ENCODE results near the gene TBC1D24.

TBC1D24 gene

GRCh38 chr16:2497695-2498484, 23.0 kb downstream of the TBC1D24 start:
- no peaks in the 10 kb centered on the region for H3K9me3 ChIP-seq (replicated peaks; ENCODE audit: low read length)
- peaks cover 15% of the 10 kb centered on the region for H3K4me1 ChIP-seq (ENCODE audit: control insufficient read depth, insufficient read depth, low read length)
- peaks cover 15% of the 10 kb centered on the region for H3K36me3 ChIP-seq (ENCODE audit: insufficient read depth, low read length)
- H3K27me3 ChIP-seq (ENCODE audit: control insufficient read depth, insufficient read depth, low read length) = no peaks in the 10 kb centered on the region
- H3K4me2 ChIP-seq (ENCODE audit: low read length) = peak overlapping the region; percentile 18
- no peak overlapping the region for H3K4me3 ChIP-seq (ENCODE audit: low read length)
- H3K9ac ChIP-seq (ENCODE audit: low read depth, low read length) = no peak overlapping the region

GRCh38 chr16:2498531-2499253, 23.8 kb downstream of the TBC1D24 start:
- H3K4me2 ChIP-seq (ENCODE audit: low read length) = no peak overlapping the region
- no peak overlapping the region for H3K9ac ChIP-seq (ENCODE audit: low read depth, low read length)
- peaks cover 17% of the 10 kb centered on the region for H3K4me1 ChIP-seq (ENCODE audit: control insufficient read depth, insufficient read depth, low read length)
- no peak overlapping the region for H3K4me3 ChIP-seq (ENCODE audit: low read length)
- no peaks in the 10 kb centered on the region for H3K27me3 ChIP-seq (ENCODE audit: control insufficient read depth, insufficient read depth, low read length)
- no peaks in the 10 kb centered on the region for H3K9me3 ChIP-seq (replicated peaks; ENCODE audit: low read length)
- peaks cover 15% of the 10 kb centered on the region for H3K36me3 ChIP-seq (ENCODE audit: insufficient read depth, low read length)

DNA sequence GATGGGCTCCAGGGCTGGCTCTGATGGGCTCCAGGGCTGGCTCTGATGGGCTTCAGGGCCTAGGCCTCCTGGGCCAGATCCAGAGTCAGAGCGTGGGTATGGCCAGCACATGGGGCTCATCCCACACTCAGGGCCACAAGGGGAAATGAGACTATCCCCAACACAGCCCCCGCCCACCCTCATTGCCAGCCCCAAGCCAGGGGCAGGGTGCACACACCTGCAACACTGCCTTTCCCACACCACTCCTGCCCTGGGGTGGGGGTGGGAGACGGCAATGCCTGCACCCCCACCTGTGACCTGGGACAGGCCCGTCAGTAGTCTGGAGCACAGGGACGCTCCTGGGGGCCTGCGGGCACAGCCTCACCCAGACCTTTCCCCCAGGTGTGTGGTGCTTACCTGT, 24.5 kb downstream of the TBC1D24 start:
- Histone ChIP-seq H3K27me3 (ENCODE audit: control insufficient read depth, insufficient read depth, low read length) (no peaks in the 10 kb centered on the region), H3K4me3 (ENCODE audit: low read length) (no peak overlapping the region), H3K9ac (ENCODE audit: low read depth, low read length) (no peak overlapping the region), H3K4me1 (ENCODE audit: control insufficient read depth, insufficient read depth, low read length) (peaks cover 17% of the 10 kb centered on the region), H3K4me2 (ENCODE audit: low read length) (no peak overlapping the region), H3K36me3 (ENCODE audit: insufficient read depth, low read length) (peaks cover 15% of the 10 kb centered on the region), H3K9me3 (replicated peaks; ENCODE audit: low read length) (no peaks in the 10 kb centered on the region)

DNA sequence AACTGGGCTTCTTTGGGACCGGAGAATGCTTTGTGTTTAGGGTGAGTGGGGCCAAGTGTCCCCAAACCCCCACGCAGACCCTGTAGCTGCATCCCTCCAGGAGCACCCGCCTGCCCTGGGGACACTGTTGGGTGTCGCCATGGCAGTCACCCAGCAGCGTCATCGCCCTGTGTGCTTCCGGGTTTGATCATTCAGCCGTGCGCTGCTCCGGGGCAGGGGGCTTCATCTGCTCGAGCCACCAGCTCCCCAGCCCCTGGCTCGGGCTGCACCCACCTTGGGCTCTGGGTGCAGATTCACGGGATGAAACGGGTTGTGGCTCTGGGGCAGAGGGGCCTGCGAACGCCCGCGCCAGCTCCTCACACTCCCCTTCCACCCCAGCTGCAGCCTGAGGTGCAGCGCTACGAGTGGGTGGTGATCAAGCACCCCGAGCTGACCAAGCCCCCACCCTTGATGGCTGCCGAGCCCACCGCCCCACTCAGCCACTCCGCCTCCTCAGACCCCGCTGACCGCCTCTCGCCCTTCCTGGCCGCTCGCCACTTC, 25.0 kb downstream of the TBC1D24 start:
- Histone ChIP-seq H3K4me3 (ENCODE audit: low read length) (no peak overlapping the region), H3K9ac (ENCODE audit: low read depth, low read length) (no peak overlapping the region), H3K27me3 (ENCODE audit: control insufficient read depth, insufficient read depth, low read length) (no peaks in the 10 kb centered on the region), H3K4me2 (ENCODE audit: low read length) (no peak overlapping the region), H3K36me3 (ENCODE audit: insufficient read depth, low read length) (peaks cover 15% of the 10 kb centered on the region), H3K9me3 (replicated peaks; ENCODE audit: low read length) (no peaks in the 10 kb centered on the region), H3K4me1 (ENCODE audit: control insufficient read depth, insufficient read depth, low read length) (peaks cover 17% of the 10 kb centered on the region)

GRCh38 chr16:2500430-2500917, 25.5 kb downstream of the TBC1D24 start:
- H3K4me3 ChIP-seq (ENCODE audit: low read length) = no peak overlapping the region
- H3K36me3 ChIP-seq (ENCODE audit: insufficient read depth, low read length) = peaks cover 15% of the 10 kb centered on the region
- H3K9ac ChIP-seq (ENCODE audit: low read depth, low read length) = no peak overlapping the region

DNA sequence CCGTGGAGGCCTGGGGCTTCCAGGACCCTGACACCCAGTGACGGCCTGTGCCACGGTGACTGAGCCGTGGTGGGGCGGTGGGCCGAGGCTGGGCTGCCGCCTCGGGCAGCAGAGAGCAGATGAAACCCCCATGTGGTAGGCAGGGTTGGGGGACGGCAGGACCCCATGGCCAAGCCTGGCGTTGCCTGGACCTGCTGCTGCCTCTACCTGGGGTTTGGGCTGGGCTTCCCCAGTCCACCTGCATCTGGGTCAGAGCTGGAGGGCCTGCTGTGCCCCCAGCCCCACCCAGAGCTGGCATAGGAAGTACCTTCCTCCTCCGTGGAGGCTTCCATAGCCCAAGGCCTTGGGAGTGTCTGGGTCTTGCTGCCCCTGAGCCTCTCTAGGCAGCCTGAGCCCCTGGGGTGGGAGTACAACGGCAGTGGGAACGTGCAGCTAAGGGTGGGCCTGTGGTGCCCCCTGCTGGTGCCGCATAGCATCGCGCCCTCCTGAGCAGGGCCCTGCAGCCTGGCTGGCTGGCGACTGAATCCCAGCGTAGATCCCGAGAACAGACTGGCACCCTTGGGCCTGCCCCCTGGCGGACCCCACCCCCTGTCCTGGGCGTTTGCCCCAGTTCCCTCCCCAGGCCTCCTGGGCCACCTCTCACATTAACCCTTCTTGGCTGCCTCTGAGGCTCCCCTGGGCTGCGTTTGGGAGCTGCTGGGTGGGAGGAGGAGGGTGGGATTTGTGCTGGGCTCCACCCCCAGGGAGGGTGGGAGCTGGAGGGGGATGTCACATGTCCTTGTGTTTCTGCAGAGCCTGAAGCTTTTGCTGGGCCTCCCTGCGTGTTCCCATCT, 26.2 kb downstream of the TBC1D24 start:
- no peak overlapping the region for H3K4me3 ChIP-seq (ENCODE audit: low read length)
- H3K27me3 ChIP-seq (ENCODE audit: control insufficient read depth, insufficient read depth, low read length) = no peaks in the 10 kb centered on the region
- H3K4me2 ChIP-seq (ENCODE audit: low read length) = peak overlapping the region; percentile 45
- peaks cover 15% of the 10 kb centered on the region for H3K36me3 ChIP-seq (ENCODE audit: insufficient read depth, low read length)
- H3K9ac ChIP-seq (ENCODE audit: low read depth, low read length) = no peak overlapping the region
- peaks cover 17% of the 10 kb centered on the region for H3K4me1 ChIP-seq (ENCODE audit: control insufficient read depth, insufficient read depth, low read length)
- H3K9me3 ChIP-seq (replicated peaks; ENCODE audit: low read length) = no peaks in the 10 kb centered on the region

More at GRCh38 chr16:2500430-2500917, 25.5 kb downstream of the TBC1D24 start:
- Histone ChIP-seq H3K4me2 (ENCODE audit: low read length) (no peak overlapping the region), H3K9me3 (replicated peaks; ENCODE audit: low read length) (no peaks in the 10 kb centered on the region), H3K4me1 (ENCODE audit: control insufficient read depth, insufficient read depth, low read length) (peaks cover 17% of the 10 kb centered on the region), H3K27me3 (ENCODE audit: control insufficient read depth, insufficient read depth, low read length) (no peaks in the 10 kb centered on the region)

DNA sequence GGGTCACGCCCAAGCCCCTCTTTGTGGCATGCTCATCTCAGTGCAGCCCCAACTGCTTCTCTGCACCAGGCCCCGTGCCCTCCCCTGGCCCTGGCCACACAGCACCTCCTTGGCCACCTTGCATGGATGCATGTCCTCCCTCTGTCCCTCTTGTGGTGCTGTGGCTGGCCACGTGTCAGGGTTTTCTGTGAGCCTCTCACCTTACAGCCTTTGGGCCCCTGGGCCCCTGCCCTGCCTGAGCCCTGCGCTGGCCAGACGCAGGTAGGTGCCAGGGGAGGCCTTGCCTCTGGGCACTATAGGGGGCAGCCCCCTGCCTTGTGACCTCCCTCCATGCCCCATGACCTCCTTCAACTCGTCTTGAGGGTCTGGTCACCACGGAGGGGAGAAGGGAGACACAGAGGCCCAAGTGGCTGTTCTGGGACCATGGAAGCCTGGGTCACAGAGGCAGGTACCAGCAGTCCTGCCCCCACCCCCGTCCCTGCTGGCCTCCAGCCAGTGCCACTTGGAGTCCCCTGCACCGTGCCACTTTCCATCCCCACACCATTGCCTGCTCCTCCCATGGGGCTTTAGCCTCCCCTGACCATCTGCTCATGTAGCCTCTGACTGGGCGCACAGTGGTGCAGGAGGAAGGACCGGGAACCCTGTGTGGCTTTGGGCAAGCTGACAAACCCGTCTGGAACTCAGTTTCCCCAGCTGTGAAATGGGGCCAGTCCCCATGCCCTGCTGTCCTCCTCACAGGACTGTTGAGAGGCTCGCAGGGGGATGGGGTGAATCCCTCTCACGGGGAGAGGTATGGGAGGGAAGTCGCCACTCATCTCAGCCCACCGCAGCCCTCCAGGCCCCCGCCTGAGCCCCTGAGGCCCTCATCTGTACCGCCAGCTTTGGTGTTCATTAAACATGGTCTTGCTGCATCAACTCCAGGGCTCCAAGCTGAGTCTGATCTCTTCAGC, 27.3 kb downstream of the TBC1D24 start:
- Histone ChIP-seq H3K4me3 (ENCODE audit: low read length) (no peak overlapping the region), H3K36me3 (ENCODE audit: insufficient read depth, low read length) (peaks cover 6% of the 10 kb centered on the region), H3K9me3 (replicated peaks; ENCODE audit: low read length) (no peaks in the 10 kb centered on the region), H3K4me1 (ENCODE audit: control insufficient read depth, insufficient read depth, low read length) (peaks cover 13% of the 10 kb centered on the region), H3K9ac (ENCODE audit: low read depth, low read length) (no peak overlapping the region), H3K27me3 (ENCODE audit: control insufficient read depth, insufficient read depth, low read length) (no peaks in the 10 kb centered on the region), H3K4me2 (ENCODE audit: low read length) (no peak overlapping the region)

- H3K4me2 ChIP-seq (ENCODE audit: low read length) = no peak overlapping the region
- H3K4me1 ChIP-seq (ENCODE audit: control insufficient read depth, insufficient read depth, low read length) = peaks cover 6% of the 10 kb centered on the region
- H3K36me3 ChIP-seq (ENCODE audit: insufficient read depth, low read length) = no peaks in the 10 kb centered on the region
- no peak overlapping the region for H3K4me3 ChIP-seq (ENCODE audit: low read length)
- no peaks in the 10 kb centered on the region for H3K27me3 ChIP-seq (ENCODE audit: control insufficient read depth, insufficient read depth, low read length)
- H3K9me3 ChIP-seq (replicated peaks; ENCODE audit: low read length) = no peaks in the 10 kb centered on the region
- H3K9ac ChIP-seq (ENCODE audit: low read depth, low read length) = no peak overlapping the region
Measured at GRCh38 chr16:2505695-2506094, 30.8 kb downstream of the TBC1D24 start.

- Histone ChIP-seq H3K9ac (ENCODE audit: low read depth, low read length) (no peak overlapping the region), H3K9me3 (replicated peaks; ENCODE audit: low read length) (no peaks in the 10 kb centered on the region), H3K4me3 (ENCODE audit: low read length) (no peak overlapping the region), H3K27me3 (ENCODE audit: control insufficient read depth, insufficient read depth, low read length) (no peaks in the 10 kb centered on the region), H3K36me3 (ENCODE audit: insufficient read depth, low read length) (no peaks in the 10 kb centered on the region), H3K4me2 (ENCODE audit: low read length) (no peak overlapping the region), H3K4me1 (ENCODE audit: control insufficient read depth, insufficient read depth, low read length) (peaks cover 14% of the 10 kb centered on the region)
Measured at GRCh38 chr16:2507052-2507659, 32.2 kb downstream of the TBC1D24 start.

- Histone ChIP-seq H3K36me3 (ENCODE audit: insufficient read depth, low read length) (no peaks in the 10 kb centered on the region), H3K9ac (ENCODE audit: low read depth, low read length) (no peak overlapping the region), H3K4me2 (ENCODE audit: low read length) (no peak overlapping the region), H3K4me3 (ENCODE audit: low read length) (no peak overlapping the region), H3K27me3 (ENCODE audit: control insufficient read depth, insufficient read depth, low read length) (no peaks in the 10 kb centered on the region), H3K9me3 (replicated peaks; ENCODE audit: low read length) (no peaks in the 10 kb centered on the region), H3K4me1 (ENCODE audit: control insufficient read depth, insufficient read depth, low read length) (peaks cover 12% of the 10 kb centered on the region)
Measured at GRCh38 chr16:2507665-2508064, 32.7 kb downstream of the TBC1D24 start.

Measured in skeletal muscle satellite cell (primary cell).